ENCODE data around the gene OGFOD3.

DNA sequence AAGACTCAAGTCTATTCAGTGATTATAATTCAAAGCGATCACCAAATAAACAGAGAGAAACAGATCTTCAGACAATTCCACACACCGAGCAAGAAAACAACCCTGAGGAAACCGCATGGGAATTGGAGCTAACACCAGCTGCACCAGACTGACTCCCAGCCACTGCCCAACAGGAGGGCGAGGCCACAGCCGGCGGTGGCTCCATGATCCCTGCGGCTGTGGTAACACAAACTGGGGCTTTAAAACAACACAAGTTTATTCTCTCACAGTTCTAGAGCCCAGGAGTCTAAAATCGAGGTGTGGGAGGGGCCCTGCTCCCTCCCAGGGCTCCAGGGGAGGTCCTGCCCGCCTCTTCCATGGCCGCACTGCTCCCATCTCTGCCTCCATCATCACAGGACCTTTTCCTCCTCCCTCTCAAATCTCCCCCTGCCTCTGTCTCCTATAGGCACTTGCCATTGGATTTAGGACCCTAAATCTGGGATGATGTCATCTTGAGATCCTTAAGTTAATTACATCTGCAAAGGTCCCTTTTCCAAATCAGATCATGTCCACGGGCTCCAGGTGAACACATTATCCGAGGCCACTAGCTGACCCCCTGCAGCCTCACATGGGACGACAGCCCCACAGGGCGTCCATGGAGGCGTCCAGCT, 10.0 kb downstream of the OGFOD3 start:
- TF ChIP-seq, protein P1, sequence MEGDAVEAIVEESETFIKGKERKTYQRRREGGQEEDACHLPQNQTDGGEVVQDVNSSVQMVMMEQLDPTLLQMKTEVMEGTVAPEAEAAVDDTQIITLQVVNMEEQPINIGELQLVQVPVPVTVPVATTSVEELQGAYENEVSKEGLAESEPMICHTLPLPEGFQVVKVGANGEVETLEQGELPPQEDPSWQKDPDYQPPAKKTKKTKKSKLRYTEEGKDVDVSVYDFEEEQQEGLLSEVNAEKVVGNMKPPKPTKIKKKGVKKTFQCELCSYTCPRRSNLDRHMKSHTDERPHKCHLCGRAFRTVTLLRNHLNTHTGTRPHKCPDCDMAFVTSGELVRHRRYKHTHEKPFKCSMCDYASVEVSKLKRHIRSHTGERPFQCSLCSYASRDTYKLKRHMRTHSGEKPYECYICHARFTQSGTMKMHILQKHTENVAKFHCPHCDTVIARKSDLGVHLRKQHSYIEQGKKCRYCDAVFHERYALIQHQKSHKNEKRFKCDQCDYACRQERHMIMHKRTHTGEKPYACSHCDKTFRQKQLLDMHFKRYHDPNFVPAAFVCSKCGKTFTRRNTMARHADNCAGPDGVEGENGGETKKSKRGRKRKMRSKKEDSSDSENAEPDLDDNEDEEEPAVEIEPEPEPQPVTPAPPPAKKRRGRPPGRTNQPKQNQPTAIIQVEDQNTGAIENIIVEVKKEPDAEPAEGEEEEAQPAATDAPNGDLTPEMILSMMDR (IDR thresholded peaks at IDR 0.05), result no peak
- TF ChIP-seq POLR2A (IDR thresholded peaks at IDR 0.05), result no peak
- TF ChIP-seq EP300 (IDR thresholded peaks at IDR 0.05), result no peak

Data from suprapubic skin (tissue), 3 donors.